ENCODE data around the gene HIVEP3. TPM values are rescaled to one million over a fixed set of nuclear protein-coding genes. Genes with fewer than 3 reads are reported as not detected.

Gene HIVEP3
- total and polyA plus RNA-seq, 5 donors = 6.3 to 7.9 (median 7.2) TPM

DNA sequence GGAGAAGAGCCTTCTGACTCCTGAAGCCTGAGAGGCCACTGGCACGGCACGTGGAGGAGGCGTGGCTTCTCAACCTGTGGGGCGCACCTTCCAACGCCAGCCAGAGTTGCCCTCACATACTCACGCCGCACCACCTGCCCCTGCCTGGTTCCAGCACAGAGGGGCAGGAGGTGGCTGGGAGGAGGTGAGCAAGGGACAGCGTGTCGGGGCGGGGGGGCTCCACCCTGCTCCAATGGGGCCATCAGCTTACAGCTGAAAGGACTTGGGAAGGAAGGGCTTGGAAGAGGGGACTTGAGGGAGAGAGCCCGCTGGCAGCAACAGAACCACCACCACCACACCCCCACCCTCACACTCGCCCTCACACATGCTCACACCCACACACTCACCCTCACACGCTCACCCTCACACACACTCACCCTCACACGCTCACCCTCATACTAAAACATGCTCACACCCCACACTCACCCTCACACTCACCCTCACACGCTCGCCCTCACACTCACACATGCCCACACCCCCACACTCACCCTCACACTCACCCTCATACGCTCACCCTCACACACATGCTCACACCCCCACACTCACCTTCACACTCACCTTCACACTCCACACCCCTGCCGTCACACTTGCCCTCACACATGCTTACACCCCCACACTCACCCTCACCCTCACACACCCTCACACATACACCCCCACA is 392.7 kb downstream of the HIVEP3 start:
- ATAC-seq (no peak), DNase-seq (peak in 2 of 3 donors; percentile 25 to 32)
- intact Hi-C loops (cut with DNase I) = no loop called here
- 90% methylated on average over 18 of the region's 18 CpGs for WGBS
- no peaks in the 10 kb centered on the region for H3K9me3 ChIP-seq (ENCODE audit: control insufficient read depth, low read length)
- no peak overlapping the region for H3K4me3 ChIP-seq (ENCODE audit: low read length)
- H3K4me1 ChIP-seq (ENCODE audit: control insufficient read depth, insufficient read depth, low read length) = no peaks in the 10 kb centered on the region
- H3K27ac ChIP-seq (ENCODE audit: low read length) = no peak overlapping the region
- H3K27me3 ChIP-seq (ENCODE audit: control insufficient read depth, insufficient read depth) = no peaks in the 10 kb centered on the region

- Histone ChIP-seq H3K27me3 (ENCODE audit: control insufficient read depth, insufficient read depth) (no peaks in the 10 kb centered on the region), H3K4me3 (ENCODE audit: low read length) (no peak overlapping the region), H3K4me1 (ENCODE audit: control insufficient read depth, insufficient read depth, low read length) (no peaks in the 10 kb centered on the region), H3K9me3 (ENCODE audit: control insufficient read depth, low read length) (no peaks in the 10 kb centered on the region), H3K27ac (ENCODE audit: low read length) (no peak overlapping the region)
- intact Hi-C loops (cut with DNase I) = no loop called here
- 92% methylated on average over 30 of the region's 30 CpGs for WGBS
- no peak for ATAC-seq
- peak in 2 of 3 donors; percentile 30 to 50 for DNase-seq
Measured at GRCh38 chr1:41524676-41525675, 393.7 kb downstream of the HIVEP3 start.

DNA sequence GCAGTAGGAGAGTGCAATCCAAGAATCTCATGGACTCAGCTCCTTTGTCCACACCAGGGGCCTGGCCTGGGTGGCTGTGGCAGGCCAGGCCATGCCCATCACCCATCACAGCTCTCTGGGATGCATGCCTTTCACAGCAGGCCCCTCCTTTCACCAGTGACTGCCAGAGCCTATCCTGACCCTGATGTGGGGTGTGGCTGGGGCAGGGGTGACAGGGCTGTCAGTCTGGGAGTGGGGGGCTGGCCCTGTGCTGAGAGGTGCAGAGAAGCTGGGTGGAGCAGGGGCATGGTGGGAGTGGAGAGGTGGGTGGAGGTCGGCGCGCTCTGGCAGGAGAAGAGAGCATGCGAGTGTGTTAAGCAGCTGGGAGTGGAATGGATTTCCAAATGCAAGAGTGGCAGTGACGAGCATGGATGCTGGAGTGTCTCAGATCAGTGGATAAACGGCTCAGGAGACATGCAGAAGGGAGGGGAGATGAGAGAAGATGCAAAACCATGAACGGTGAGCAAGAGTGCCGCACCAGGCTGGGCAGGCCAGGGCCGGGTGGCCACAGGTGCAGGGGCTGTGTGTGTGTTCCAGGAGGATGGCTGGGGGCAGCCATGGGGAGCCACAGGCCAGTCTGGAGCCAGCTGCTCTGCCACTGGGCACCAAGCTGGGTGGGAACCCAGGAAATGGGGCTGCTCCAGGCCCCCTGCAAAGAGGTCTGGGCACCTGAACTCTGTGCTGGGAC is 394.6 kb downstream of the HIVEP3 start:
- peak in 1 of 3 donors; percentile 26 for DNase-seq
- H3K27me3 ChIP-seq (ENCODE audit: control insufficient read depth, insufficient read depth) = no peaks in the 10 kb centered on the region
- H3K9me3 ChIP-seq (ENCODE audit: control insufficient read depth, low read length) = no peaks in the 10 kb centered on the region
- intact Hi-C loops (cut with DNase I) = no loop called here
- no peak for ATAC-seq
- H3K27ac ChIP-seq (ENCODE audit: low read length) = no peak overlapping the region
- H3K4me3 ChIP-seq (ENCODE audit: low read length) = no peak overlapping the region
- no peaks in the 10 kb centered on the region for H3K4me1 ChIP-seq (ENCODE audit: control insufficient read depth, insufficient read depth, low read length)
- 85% methylated on average over 9 of the region's 9 CpGs for WGBS

GRCh38 chr1:41523071-41523470 is 395.7 kb downstream of the HIVEP3 start:
- 85% methylated on average over 10 of the region's 10 CpGs for WGBS
- H3K9me3 ChIP-seq (ENCODE audit: control insufficient read depth, low read length) = no peaks in the 10 kb centered on the region
- DNase-seq (peak in 1 of 3 donors; percentile 16), ATAC-seq (no peak)
- intact Hi-C loops (cut with DNase I) = no loop called here
- no peaks in the 10 kb centered on the region for H3K4me1 ChIP-seq (ENCODE audit: control insufficient read depth, insufficient read depth, low read length)
- no peak overlapping the region for H3K27ac ChIP-seq (ENCODE audit: low read length)
- H3K4me3 ChIP-seq (ENCODE audit: low read length) = no peak overlapping the region
- H3K27me3 ChIP-seq (ENCODE audit: control insufficient read depth, insufficient read depth) = no peaks in the 10 kb centered on the region

- no peaks in the 10 kb centered on the region for H3K27me3 ChIP-seq (ENCODE audit: control insufficient read depth, insufficient read depth)
- no peaks in the 10 kb centered on the region for H3K4me1 ChIP-seq (ENCODE audit: control insufficient read depth, insufficient read depth, low read length)
- intact Hi-C loops (cut with DNase I) = no loop called here
- no peaks in the 10 kb centered on the region for H3K9me3 ChIP-seq (ENCODE audit: control insufficient read depth, low read length)
- WGBS = 70% methylated on average over 12 of the region's 12 CpGs
- H3K27ac ChIP-seq (ENCODE audit: low read length) = no peak overlapping the region
- DNase-seq = peak in 2 of 3 donors; percentile 19 to 34
- no peak overlapping the region for H3K4me3 ChIP-seq (ENCODE audit: low read length)
- ATAC-seq = no peak
Measured at GRCh38 chr1:41521766-41522165, 397.0 kb downstream of the HIVEP3 start.

- intact Hi-C loops (cut with DNase I) = no loop called here
- ATAC-seq = no peak
- H3K4me1 ChIP-seq (ENCODE audit: control insufficient read depth, insufficient read depth, low read length) = no peaks in the 10 kb centered on the region
- H3K4me3 ChIP-seq (ENCODE audit: low read length) = no peak overlapping the region
- 86% methylated on average over 15 of the region's 15 CpGs for WGBS
- H3K27me3 ChIP-seq (ENCODE audit: control insufficient read depth, insufficient read depth) = no peaks in the 10 kb centered on the region
- H3K27ac ChIP-seq (ENCODE audit: low read length) = no peak overlapping the region
- peak in 2 of 3 donors; percentile 33 to 36 for DNase-seq
- no peaks in the 10 kb centered on the region for H3K9me3 ChIP-seq (ENCODE audit: control insufficient read depth, low read length)
Measured at GRCh38 chr1:41520951-41521752, 397.6 kb downstream of the HIVEP3 start.

GRCh38 chr1:41519667-41520066 is 399.1 kb downstream of the HIVEP3 start:
- no peak overlapping the region for H3K4me3 ChIP-seq (ENCODE audit: low read length)
- WGBS = 90% methylated on average over 5 of the region's 5 CpGs
- intact Hi-C loops (cut with DNase I) = no loop called here
- H3K27ac ChIP-seq (ENCODE audit: low read length) = no peak overlapping the region
- DNase-seq = no peak
- H3K9me3 ChIP-seq (ENCODE audit: control insufficient read depth, low read length) = no peaks in the 10 kb centered on the region
- H3K4me1 ChIP-seq (ENCODE audit: control insufficient read depth, insufficient read depth, low read length) = peaks cover 3% of the 10 kb centered on the region
- no peaks in the 10 kb centered on the region for H3K27me3 ChIP-seq (ENCODE audit: control insufficient read depth, insufficient read depth)
- no peak for ATAC-seq

GRCh38 chr1:41518471-41518870 is 400.3 kb downstream of the HIVEP3 start:
- H3K4me1 ChIP-seq (ENCODE audit: control insufficient read depth, insufficient read depth, low read length) = peaks cover 3% of the 10 kb centered on the region
- intact Hi-C loops (cut with DNase I) = no loop called here
- H3K27me3 ChIP-seq (ENCODE audit: control insufficient read depth, insufficient read depth) = no peaks in the 10 kb centered on the region
- H3K4me3 ChIP-seq (ENCODE audit: low read length) = no peak overlapping the region
- peak in 1 of 3 donors; percentile 47 for DNase-seq
- H3K27ac ChIP-seq (ENCODE audit: low read length) = no peak overlapping the region
- no peak for ATAC-seq
- 91% methylated on average over 5 of the region's 5 CpGs for WGBS
- H3K9me3 ChIP-seq (ENCODE audit: control insufficient read depth, low read length) = no peaks in the 10 kb centered on the region

DNA sequence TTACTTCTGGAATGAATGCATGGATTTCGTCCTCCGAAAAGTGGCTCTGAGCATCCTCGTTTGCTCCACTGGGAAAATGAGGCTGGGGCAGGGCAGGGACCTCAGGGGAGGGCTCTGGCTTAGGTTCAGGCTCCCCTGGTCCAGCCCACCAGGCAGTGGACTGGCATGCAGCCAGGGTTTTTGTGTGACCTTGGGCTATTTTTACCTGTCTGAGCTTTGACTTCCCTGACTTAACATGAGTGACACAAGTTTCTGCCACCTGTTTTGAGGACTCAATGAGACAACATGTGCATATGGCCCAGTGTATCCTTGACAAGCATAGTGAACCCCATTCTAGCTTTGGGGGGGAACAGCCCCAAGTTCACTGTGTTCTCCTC is 401.7 kb downstream of the HIVEP3 start:
- no peak for ATAC-seq
- Histone ChIP-seq H3K4me1 (ENCODE audit: control insufficient read depth, insufficient read depth, low read length) (peaks cover 3% of the 10 kb centered on the region), H3K9me3 (ENCODE audit: control insufficient read depth, low read length) (no peaks in the 10 kb centered on the region), H3K27ac (ENCODE audit: low read length) (no peak overlapping the region), H3K4me3 (ENCODE audit: low read length) (no peak overlapping the region), H3K27me3 (ENCODE audit: control insufficient read depth, insufficient read depth) (no peaks in the 10 kb centered on the region)
- intact Hi-C loops (cut with DNase I) = no loop called here
- WGBS = 63% methylated on average over 3 of the region's 3 CpGs
- DNase-seq = peak in 2 of 3 donors; percentile 33 to 56

Data from right cardiac atrium (tissue), 5 donors.